GOT3 (cell line): Measurements from ENCODE around the gene ARHGEF18.
"Not testable (repeated sequence)": the region's sequence is repeated elsewhere in the genome, so short reads cannot be mapped to it uniquely, and the experiment has no call there.

Experiments
- DNase-seq: peaks from one replicate; lab custom pipeline; 2025; ENCODE audit warnings: mixed read lengths; lab: John Stamatoyannopoulos, UW

ARHGEF18 gene

GRCh38 chr19:7346997-7347396 is 1.7 kb upstream of the ARHGEF18 start:
- not testable (repeated sequence) for DNase-seq

GRCh38 chr19:7349231-7349591 is 474 bp downstream of the ARHGEF18 start:
- DNase-seq = no peak

GRCh38 chr19:7349961-7350711 is 1.4 kb downstream of the ARHGEF18 start:
- DNase-seq = no peak

- no peak for DNase-seq
Observed at GRCh38 chr19:7351861-7352260, 3.1 kb downstream of the ARHGEF18 start.

GRCh38 chr19:7355151-7355820 is 6.5 kb downstream of the ARHGEF18 start:
- no peak for DNase-seq

DNA sequence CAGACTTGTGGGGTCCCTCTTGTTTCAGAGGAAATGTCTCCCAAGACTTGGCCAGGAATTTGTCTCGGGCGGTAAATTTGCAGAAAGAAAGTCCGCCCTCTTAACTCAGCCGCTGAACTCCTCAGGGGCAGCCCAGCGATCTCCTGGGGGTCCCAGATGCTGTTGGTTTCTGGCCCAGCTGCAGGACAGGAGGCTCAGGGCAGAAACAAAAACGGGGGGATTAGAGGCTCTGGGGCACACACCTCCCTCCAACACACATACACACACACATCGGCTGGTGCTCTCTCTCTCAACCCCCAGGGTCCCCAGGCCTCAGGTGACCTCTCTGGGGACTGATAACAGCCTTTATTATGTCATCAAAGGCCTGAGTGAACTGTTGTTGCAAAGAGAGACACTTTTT is 7.1 kb downstream of the ARHGEF18 start:
- no peak for DNase-seq

GRCh38 chr19:7356899-7357627 is 8.3 kb downstream of the ARHGEF18 start:
- DNase-seq = no peak

- DNase-seq = no peak
Observed at GRCh38 chr19:7358102-7358597, 9.4 kb downstream of the ARHGEF18 start.

GRCh38 chr19:7360393-7360984 is 11.8 kb downstream of the ARHGEF18 start:
- no peak for DNase-seq

DNA sequence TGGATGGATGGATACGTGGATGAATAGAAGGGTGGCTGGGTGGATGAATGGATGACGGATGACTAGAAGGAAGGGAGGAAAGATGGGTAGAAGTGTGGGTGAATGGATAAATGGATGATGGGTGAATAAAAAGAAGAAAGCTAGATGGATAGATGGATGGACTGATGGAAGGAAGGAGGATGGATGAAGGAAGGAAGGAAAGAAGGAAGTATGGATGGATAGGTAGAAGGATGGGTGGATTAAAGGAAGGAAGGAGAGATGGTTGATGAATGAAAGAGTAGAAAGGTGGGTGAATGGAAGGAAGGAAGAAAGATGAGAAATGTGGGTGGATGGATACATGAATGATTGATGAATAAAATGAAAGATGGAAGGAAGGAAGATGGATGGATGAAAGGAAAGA is 14.5 kb downstream of the ARHGEF18 start:
- DNase-seq = no peak

- no peak for DNase-seq
Observed at GRCh38 chr19:7366701-7367420, 18.1 kb downstream of the ARHGEF18 start.

DNA sequence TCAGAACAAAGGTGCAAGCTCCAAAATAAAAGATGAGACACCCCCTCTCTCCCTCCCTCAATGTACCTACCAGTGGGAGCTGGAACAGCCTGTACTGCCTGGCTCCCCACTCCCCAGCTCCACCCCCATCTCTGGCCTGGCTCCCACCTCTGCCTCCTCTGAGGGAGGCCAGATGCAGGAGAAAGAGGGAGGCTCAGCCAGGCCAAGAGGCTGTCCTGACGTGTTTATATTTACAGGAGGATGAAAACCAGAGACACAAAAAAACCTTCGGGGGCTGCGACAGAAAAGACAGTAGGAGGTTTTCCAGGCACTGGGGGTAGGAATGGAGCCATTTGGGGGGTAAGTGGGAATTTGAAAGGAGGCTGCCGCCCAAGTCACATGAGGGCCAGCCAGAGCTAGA is 19.7 kb downstream of the ARHGEF18 start:
- no peak for DNase-seq

GRCh38 chr19:7368866-7369265 is 20.1 kb downstream of the ARHGEF18 start:
- DNase-seq = peak; percentile 21

DNA sequence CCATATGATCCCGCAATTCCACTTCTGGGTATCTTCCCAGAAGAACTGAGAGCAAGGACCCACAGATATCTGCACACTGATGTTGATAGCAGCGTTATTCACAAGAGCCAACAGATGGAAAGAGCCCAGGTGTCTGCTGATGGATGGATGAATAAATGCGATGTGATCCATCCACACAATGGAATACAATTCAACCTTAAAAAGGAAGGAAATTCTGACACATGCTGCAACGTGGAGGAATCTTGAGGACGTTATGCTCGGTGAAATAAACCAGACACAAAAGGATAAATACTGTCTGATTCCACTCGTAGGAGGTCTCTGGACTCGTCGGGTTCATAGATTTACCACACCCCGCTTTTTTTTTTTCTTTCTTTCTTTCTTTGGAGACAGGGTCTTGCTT is 21.8 kb downstream of the ARHGEF18 start:
- no peak for DNase-seq

- DNase-seq = no peak
Observed at GRCh38 chr19:7371001-7371400, 22.3 kb downstream of the ARHGEF18 start.

- DNase-seq = no peak
Observed at GRCh38 chr19:7372810-7373209, 24.1 kb downstream of the ARHGEF18 start.

DNA sequence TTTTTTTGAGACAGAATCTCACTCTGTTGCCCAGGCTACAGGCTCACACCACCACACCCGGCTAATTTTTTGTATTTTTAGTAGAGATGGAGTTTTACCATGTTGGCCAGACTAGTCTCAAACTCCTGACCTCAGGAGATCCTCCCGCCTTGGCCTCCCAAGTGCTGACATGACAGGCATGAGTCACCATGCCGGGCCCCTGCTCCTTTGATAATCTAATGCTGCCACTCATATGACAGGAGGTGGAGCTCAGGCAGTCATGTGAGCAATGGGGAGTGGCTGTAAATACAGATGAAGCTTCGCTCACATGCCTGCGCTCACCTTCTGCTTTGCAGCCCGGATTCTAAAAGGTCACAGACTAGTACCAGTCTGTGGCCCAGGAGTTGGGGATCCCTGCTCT is 25.1 kb downstream of the ARHGEF18 start:
- no peak for DNase-seq

DNA sequence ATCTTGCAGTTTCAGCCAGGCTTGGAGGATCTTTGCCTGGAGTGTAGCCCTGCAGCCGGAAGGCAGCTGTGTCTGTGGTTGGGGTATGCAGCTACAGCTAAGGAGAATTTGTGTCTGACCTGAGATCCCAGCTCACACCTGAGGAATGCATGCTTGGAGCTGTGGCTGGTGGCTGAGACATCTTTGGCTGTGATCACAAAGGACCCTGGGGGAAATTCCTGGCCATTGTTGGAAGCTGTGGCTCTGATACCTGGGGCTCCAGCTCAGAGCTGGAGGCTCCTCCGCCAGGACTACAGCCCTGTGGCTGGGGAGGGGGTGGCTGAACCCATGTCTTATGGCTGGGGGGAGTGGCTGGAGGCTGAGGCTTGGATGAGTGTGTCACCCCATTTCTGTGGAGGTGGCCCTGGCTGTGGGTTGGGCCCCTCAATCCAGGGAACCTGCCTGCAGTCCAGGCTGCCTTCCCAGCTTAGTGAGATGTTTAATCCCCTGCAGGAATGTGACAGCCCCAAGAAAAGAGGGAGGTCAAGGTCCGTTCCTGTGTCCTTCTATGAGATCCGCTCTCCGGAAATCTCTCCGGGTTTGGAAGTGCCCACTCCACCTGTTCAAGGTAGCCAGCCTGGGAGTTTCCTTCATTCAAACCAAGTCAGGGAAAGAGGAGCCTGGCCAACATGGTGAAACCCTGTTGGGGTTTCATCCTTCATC is 27.6 kb downstream of the ARHGEF18 start:
- no peak for DNase-seq

DNA sequence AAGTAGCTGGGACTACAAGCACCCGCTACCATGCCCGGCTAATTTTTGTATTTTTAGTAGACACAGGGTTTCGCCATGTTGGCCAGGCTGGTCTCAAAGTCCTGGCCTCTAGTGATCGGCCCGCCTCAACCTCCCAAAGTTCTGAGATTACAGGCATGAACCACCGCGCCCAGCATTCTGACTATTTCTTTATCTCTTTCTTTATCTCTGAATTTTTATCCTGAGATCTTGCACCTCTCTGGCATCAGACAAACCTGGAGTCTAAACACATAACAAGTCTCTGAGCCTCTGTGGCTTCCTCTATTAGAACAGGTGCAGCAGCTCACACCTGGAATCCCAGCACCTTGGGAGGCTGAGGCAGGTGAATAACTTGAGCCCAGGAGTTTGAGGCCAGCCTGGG is 28.5 kb downstream of the ARHGEF18 start:
- DNase-seq = no peak

DNA sequence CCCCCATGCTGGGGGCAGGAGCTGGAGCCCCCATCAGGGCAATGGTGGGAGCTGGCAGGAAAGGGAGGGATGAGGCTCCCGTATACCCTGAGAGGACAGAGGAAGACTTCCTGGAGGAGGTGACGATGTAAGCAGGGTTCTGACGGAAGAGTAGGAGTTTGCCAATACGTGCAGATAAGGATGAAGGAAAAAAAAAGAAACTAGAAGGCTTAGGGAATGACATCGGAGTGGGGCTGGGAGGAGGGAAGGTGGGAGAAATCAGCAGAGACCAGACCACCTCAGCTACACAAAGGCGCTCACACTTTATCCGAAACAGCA is 32.3 kb downstream of the ARHGEF18 start:
- no peak for DNase-seq

GRCh38 chr19:7382694-7383093 is 34.0 kb downstream of the ARHGEF18 start:
- no peak for DNase-seq
